A549 (cell line): ENCODE results near the gene CCDC27.
"Not testable (repeated sequence)": the region's sequence is repeated elsewhere in the genome, so short reads cannot be mapped to it uniquely, and the experiment has no call there.

ENCODE experiments used
- BHLHE40 ChIP-seq: IDR thresholded peaks from 2 replicates; pipeline ENCODE4 v1.6.1; 2012; ENCODE audit warnings: low read depth, low read length, inconsistent platforms
- CHD2 ChIP-seq: fragments of 150-350 bp; IDR thresholded peaks from 2 replicates; pipeline ENCODE4 v1.6.1; 2014; ENCODE audit warnings: low read length; ENCODE audit not compliant: partially characterized antibody
- CTCF ChIP-seq: fragments of >200 bp; sonication (Bioruptor Twin); formaldehyde crosslinking; IDR thresholded peaks from 3 replicates; pipeline ENCODE4 v1.5.1; 2016
- EHF ChIP-seq: fragments of 250-450 bp; sonication (Bioruptor Pico); IDR thresholded peaks from 2 replicates; pipeline ENCODE4 v1.5.0; 2020; ENCODE audit warnings: mild to moderate bottlenecking
- ELK1 ChIP-seq: fragments of 150-350 bp; IDR thresholded peaks from 2 replicates; pipeline ENCODE4 v1.6.1; 2014; ENCODE audit warnings: low read depth, mild to moderate bottlenecking, low read length
- EP300 ChIP-seq, 2 experiments: fragments of >200 bp; sonication (Bioruptor Twin); formaldehyde crosslinking; IDR thresholded peaks; 2 replicates in 1 of 2; 3 replicates in 1 of 2; pipeline ENCODE4 v1.6.1; 2016 to 2017
- HOXB5 ChIP-seq: fragments of 250-450 bp; sonication (Bioruptor Pico); IDR thresholded peaks from 2 replicates; pipeline ENCODE4 v1.5.0; 2020; ENCODE audit warnings: mild to moderate bottlenecking, moderate library complexity
- MAFK ChIP-seq: fragments of 450-650 bp; IDR thresholded peaks from 2 replicates; pipeline ENCODE4 v1.6.1; 2014; ENCODE audit not compliant: partially characterized antibody
- PBX3 ChIP-seq: IDR thresholded peaks from 2 replicates; pipeline ENCODE4 v1.6.1; 2012
- POLR2A ChIP-seq: IDR thresholded peaks from 2 replicates; pipeline ENCODE4 v1.6.1; 2012; ENCODE audit warnings: mild to moderate bottlenecking, low read length
- POLR2AphosphoS2 ChIP-seq: conservative IDR thresholded peaks from 2 replicates; pipeline ENCODE4 v1.6.1; 2012; ENCODE audit warnings: low read length, improper control_type of control experiment, inconsistent platforms
- RAD21 ChIP-seq, 2 experiments: fragments of >200 bp in 1 of 2; sonication (Bioruptor Twin) in 1 of 2; formaldehyde crosslinking in 1 of 2; IDR thresholded peaks in 1 of 2; conservative IDR thresholded peaks in 1 of 2; 2 replicates in 1 of 2; 3 replicates in 1 of 2; pipeline ENCODE4 v1.6.1; 2012 to 2018; ENCODE audit warnings: inconsistent platforms in 1 of 2
- ZFP36 ChIP-seq: fragments of 450-650 bp; IDR thresholded peaks from 2 replicates; pipeline ENCODE4 v1.6.1; 2014; ENCODE audit warnings: borderline replicate concordance; ENCODE audit not compliant: partially characterized antibody

- TF ChIP-seq HOXB5 (CRISPR knock-in tag); CTCF; RAD21 (conservative IDR thresholded peaks at IDR 0.05 in 1 of 2, IDR thresholded peaks at IDR 0.05 in 1 of 2); POLR2A; PBX3; ZFP36; EP300 (IDR thresholded peaks at IDR 0.05); ELK1; CHD2; POLR2AphosphoS2; EHF; MAFK; BHLHE40: not testable (repeated sequence)
These were observed 52.3 kb downstream of the CCDC27 start for GRCh38 chr1:3804627-3804944.
